HL-60/S4 treated with phorbol 12-myristate 13-acetate at 8.2 ng/mL for 4 days and 3 days (cell line): ENCODE measurements around the gene GGTLC3.
"Not testable (repeated sequence)": the region's sequence is repeated elsewhere in the genome, so short reads cannot be mapped to it uniquely, and the experiment has no call there.

Experiments
- in situ Hi-C: fragments of 300-500 bp; cut with MboI; formaldehyde crosslinking; loops from 2 replicates; pipeline ENCODE4 v1.15.0; 2022; ENCODE audit warnings: low sequenced_read_pairs

Gene GGTLC3

DNA sequence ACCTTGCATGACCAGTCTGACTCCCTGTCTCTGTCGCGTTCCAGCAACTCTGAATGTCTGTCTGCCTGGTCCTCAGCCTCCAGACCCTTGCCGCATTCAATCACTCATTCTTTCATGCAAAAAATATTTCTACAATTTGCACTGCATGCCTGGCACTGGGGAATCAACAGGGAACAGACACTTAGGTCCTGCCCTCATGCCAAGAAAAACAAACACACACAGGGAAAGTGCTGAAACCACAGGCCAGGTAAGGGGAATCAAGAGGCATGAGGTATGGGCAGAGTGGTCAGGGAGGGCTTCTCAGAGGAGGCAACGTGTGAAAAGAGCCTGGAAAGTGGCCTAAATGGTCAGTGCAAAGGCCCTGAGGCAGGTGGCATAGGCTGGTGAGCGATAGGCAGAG, at the start of gene GGTLC3:
Gene GGTLC3 (minus strand): TSS at position 101 of the 400 bp plus-strand sequence. CDS start 264 bp downstream, outside the sequence.
- in situ Hi-C loops, result not testable (repeated sequence)

DNA sequence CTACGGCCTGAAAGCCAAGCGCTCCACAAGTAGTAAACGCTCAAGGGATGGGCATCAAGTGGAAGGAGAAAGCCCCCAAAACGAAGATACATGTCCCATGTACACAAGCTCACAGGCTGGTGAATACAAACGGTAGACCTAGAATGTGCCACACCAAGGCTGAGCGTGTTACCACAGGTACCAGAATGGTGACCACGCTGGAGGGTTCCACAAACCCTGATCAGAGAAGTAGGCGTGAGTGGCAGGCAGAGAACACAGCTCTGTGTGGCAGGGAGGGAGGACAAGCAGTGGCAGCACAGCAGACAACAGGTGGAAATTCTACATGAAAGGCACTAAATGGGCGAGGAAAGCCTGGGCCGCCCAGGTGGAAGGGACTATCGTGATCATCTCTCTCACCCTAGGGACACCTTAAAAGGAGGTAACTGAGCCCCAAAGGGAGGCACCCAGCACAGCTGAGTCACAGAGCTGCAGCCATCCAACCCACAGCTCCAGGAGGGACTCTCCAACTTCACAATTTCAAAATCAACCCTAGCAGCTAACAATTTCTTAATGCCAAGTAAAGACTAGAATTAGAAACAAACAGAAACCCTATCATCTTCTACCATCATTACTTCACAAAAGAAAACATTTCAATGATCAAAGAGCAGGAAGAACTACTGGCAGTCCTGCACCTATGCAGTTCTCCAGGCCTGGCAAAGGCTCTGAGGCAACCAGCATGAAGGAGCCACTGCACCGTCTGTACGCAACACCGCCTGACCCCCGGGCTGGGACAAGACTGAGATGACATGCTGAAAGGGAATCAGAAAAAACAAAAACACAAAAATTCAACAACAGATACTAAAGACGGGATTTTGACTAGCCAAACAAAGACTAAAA, 42.4 kb upstream of the GGTLC3 start:
- in situ Hi-C loops, result not testable (repeated sequence)

DNA sequence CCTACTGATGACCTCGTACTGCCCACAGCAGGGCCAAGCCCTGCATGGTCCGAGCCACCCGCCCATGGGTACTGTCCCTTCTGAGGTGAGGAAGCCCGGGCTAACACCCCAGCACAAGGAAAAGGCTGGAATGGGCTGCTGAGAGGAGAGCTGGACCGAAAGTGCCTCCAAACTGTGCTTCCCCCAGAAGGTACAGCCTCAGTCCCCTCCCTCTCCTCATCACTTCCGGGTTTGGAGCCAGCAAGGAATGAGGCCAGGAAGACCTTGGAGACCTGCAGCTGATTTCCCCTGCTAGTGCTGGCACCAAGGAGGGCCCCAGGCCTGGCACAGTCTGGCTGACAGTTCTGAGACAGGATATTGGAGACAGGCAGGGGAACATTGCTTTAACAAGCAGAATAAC, 41.0 kb upstream of the GGTLC3 start:
- in situ Hi-C loops, result not testable (repeated sequence)

DNA sequence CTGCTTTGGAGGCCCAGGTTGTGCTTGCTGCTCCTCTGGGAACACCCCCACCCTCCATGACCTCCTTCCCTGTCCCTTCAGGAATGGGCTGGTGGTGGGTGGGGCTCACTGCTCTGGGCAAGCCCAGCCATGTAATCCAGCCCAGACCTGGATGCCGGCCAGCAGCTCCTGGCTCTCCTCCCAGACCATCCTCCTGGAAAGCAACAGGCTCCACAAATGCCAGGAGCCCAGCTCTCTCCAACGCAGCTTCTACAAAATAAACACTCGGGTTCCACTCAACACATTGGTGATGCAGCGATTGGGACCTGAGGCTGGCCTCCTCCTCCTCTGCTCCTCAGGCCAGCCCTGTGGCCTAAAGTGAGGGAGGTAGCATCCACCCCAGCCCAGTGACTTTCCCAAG, 40.6 kb upstream of the GGTLC3 start:
- in situ Hi-C loops, result not testable (repeated sequence)

DNA sequence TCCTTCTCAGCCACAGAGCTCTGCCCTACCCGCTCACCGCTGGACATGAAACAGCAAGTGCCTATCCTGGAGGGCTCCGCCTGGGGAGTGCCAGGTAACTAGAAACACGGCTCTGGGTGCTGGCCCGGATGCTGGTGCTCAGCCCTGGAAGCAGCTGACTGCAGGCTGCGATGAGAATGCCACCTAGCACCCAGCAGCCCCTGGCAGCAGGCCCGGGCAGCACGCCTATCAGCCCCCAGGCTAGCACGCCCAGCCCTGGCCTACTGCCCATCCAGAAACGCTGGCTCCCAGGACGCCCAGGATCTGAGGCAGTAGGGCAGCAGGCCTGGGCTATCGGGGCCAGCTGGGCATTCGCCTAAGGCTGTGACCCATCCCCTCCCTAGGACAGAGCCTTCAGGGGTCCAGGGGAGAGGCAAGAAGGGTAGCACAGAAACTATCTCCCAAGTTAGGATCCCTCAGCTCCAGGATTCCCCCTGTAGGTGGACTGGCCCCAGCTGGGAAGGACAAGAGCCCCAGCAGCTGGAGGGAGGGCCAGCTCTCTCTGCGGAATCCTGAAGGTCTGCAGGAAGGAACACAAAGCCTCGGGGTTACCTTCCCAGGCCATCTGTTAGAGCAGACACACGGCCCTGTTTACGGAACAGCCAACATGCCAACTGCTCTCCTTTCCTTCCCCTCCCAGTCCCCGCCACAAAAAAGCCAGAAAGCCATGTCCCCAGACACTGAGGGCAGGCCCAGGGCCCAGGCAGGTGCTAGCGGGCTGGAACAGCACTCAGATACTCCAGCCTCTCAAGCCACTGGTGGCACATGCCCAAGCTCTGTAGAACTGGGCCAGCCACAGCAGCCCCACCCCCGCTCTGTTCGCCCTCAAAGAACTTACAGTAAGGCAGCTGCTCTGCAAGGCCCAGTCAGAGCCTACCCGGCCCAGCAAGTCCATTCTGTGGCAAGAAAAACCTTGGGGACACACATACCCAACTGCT, 36.6 kb upstream of the GGTLC3 start:
- in situ Hi-C loops, result not testable (repeated sequence)

- in situ Hi-C loops, result not testable (repeated sequence)
Observed at GRCh38 chr22:18552839-18553597, 35.1 kb upstream of the GGTLC3 start.

GRCh38 chr22:18551046-18551445, 33.1 kb upstream of the GGTLC3 start:
- in situ Hi-C loops, result not testable (repeated sequence)

DNA sequence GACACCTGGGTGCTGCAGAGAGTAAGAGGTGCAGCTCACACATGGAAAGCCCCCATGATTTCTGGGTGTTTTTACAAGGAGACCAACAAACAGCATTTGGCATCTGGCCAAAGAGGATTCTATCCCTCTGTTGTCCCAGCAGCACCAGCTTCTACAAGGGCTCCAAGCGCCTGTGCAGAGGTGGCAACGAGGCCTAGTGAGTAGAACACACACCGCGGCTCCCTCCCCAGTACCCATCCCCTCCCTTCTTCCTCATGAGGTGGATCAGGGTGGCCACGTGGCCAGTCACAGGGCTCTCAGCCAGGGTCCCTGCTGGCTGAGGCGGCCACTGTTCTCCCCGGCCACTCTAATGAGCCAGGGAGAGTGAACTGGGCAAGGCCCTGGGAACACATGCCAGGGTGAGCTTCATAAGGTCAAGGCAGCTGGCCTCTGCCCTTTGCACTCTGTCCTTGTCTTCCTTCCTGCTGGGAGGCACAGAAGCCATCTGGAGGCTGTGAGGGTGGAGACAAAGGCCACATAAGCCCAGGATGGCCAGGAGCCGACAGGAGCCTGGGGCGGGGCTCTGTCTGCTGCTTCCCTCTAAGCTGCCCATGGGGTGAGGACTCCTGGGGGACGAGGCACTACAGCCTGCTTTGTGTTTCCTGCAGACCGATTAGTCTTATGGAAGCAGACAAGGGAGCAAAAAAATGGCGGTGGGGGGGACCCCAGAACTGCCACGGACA, 31.7 kb upstream of the GGTLC3 start:
- in situ Hi-C loops, result not testable (repeated sequence)

DNA sequence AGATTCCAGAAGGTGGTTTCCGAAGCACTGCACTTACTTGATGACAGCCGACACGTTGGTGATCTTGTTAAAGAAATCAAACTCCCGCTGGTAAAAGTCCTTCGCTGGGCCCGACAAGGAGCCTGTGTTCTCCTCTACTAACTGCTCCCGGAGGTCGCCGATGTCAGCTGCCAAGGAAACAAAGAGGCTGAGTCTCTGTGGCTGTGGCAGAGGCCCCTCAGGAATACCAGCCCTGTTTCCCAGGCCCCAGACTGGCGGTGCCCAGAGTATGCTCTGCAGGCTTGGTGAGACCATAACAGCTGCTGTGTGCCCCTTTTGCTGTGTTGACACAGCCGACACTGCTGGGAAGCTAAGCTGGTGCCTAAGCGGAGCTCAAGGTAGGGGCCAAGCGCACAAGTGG, 26.7 kb upstream of the GGTLC3 start:
- in situ Hi-C loops, result not testable (repeated sequence)

DNA sequence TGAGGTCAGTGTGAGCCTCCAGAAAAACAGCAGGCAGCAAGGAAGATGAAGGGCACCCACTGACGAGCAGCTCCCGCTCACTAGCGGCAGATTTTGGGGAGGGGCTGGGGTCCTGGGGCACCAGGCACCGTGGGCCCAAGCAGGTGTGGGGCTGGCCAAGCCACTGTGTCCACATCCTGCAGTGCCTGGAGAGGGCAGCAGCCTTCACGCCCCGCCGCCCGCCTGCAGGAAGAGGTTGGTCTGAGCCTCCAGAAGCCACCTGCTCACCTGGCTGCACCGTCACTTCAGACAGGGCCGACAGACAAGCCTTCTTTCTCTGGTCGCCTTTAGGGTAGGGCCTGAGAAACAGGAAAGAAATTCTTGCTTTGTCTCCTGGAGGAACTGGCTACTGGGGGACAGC, 25.4 kb upstream of the GGTLC3 start:
- in situ Hi-C loops, result not testable (repeated sequence)

DNA sequence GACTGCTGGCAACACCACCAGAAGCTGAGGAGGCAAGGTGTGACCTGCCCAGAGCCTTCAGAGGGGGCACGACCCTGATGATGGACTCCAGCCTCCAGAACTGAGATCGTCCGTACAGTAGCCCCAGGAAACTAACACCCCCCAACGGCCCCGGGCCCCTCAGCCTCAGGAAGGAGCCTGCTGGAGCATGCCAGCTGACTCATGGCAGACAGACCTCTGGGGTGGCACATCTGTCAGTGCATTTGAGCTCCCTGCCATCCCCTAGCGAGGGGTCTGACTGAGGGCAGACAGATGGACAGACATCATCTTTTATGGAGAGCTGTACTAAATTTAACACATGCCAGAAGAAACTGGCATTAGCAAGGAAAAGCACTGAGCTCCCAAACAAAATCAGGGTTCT, 22.0 kb upstream of the GGTLC3 start:
- in situ Hi-C loops, result not testable (repeated sequence)

DNA sequence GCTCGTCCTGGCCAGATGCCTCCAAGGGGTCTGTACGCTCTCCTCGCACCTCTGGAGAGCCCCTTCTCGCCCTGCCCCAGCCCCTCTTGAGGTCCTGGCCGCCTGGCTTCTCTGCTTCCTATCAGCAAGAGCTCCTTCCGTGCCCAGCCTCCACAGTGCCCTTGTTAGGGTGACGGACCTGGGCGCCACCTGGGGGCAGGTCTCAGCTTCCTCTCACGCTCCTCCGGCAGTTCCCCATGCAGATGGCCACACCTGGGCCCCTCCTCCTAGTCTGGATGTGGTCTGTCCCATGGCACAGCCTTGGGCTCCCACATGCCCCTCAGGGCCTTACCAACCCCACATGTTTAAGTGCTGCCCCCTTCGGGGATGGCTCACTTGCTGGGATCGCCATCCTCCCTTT, 16.4 kb upstream of the GGTLC3 start:
- in situ Hi-C loops, result not testable (repeated sequence)

- in situ Hi-C loops, result not testable (repeated sequence)
Observed at GRCh38 chr22:18533633-18534032, 15.7 kb upstream of the GGTLC3 start.

DNA sequence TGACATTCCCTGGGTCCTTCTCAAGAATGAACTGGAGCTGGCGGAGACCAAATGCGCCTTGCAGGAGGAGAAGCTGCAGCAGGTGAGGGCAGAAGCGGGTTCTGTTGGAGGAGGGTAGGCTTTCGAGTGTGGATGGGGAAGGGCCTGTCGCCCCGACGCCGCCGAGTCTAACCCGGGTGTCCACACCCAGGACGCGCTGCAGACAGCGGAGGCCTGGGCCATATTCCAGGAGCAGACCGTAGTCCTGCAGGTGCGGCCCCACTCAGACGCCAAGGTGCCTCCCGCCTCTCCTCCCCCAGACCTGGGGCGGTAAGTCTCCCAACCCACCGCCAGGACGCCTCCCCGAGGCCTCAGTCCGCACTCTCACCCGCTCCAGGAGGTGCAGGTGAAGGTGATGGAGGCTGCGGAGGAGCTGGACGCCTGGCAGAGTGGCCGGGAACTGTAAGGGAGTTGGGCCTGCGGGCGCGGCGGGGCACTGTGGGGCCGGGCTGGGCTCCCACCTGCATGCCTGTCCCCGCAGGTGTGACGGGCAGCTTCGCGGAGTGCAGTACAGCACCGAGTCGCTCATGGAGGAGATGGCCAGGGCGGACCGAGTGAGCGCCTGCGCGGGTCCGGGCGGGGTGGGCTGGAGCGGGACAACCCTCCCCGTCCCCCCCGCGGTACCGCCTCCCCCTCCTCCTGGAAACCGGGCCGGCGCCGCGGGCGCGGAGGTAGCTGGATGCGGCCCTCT, 11.6 kb upstream of the GGTLC3 start:
- in situ Hi-C loops, result not testable (repeated sequence)

DNA sequence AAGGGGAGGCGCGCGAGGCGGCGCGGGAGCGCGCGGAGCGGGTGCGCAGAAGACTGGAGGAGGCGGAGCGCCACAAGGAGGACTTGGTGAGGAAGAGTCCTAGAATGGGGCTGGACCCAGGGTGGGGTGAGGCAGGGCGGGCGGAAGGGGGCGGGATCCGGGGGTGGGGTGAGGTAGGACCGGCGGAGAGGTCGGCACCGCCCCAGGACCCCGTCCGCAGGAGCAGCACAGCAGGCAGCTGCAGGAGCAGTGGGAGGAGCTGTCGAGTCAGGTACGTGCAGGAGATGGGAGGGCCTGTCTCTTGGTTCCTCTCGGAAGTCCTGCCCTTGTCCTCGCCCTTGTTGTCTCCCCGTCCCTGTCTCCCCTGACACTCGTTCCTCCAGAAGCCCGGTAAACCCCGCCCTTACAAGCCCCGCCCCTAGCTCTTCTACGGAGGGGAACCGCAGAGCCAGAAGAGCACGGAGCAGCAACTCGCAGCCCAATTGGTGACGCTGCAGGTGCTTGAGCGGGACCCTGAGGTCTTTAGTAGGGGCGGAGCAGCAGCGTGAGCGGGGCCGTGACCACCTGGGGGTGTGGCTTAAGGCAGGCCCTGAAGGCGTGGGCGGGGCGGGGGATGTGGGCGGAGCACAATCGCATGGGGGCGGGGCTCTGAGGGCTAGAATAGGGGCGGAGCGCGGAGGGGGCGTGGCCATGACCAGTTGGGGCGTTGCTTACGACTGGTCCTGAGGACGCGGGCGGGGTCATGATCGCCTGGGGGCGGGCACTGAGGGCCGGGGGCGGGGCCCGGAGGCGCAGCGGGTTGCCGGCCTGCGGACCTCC, 10.8 kb upstream of the GGTLC3 start:
- in situ Hi-C loops, result not testable (repeated sequence)

DNA sequence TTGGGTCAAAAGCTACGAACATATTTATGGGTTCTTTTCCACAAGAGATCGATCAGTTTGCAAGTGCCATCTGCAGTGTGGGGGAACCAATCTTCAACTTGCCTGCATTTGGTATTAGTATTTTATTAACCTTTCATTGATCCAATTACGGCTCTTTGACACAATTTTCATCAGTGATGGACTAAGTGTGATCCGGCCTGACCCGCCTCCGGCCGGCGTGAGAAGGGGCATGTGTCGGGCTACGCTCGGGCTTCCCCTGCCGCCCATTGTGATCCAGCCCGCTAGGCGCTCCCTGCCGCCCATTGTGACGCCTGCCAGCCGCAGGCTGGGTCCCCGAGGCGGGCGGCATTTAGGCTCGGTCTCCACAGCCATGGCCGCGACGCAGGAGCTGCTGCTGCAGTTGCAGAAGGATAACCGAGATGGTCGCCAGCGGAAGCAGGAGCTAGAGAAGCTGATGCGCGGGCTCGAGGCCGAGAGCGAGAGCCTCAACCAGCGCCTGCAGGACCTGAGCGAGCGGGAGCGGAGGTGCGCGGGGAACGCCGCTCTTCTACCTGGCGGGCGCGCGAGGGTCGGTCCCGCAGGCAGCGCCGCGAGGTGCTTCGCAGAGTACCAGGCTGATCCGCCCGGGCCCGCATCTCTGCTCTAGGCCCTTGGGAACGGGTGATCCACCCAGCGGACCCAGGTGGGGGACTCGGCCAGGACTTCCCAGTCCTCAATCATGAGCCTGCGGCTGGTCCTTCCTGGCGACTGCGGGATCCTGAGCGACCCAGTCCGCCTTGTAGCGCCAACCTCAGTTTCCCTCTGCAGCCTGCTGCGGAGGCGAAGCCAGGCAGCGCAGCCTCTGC, 10.0 kb upstream of the GGTLC3 start, which contains the start of gene TMEM191B:
Gene TMEM191B (plus strand): TSS at position 51 of the 845 bp plus-strand sequence. CDS start 179 bp downstream, at position 230.
- in situ Hi-C loops, result not testable (repeated sequence)

DNA sequence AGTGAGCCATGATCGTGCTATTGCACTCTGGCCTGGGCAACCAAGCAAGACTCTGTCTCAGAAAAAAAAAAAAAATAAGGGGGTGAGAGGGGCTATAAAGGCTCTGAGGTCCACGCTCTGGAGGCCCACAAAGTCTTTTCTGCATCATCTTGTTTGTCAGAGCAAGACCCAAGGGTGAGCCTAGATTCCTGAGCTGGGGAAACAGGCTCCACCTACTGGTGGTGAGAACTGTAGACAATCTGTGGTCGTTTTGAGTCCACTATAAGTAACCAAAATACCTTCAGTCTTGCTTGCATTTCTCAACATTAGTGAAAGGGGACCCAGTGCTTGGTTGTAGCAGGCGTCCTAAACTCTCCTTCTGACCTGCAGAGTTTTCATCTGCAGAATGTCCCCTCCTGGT, 5.4 kb upstream of the GGTLC3 start:
- in situ Hi-C loops, result not testable (repeated sequence)

GRCh38 chr22:18522762-18523161, 4.8 kb upstream of the GGTLC3 start:
- in situ Hi-C loops, result not testable (repeated sequence)
